Ovary (tissue), 3 donors: ENCODE data around the gene EPDR1.

ENCODE experiments used
- POLR2A ChIP-seq: fragments of 450-650 bp; IDR thresholded peaks from one replicate; pipeline ENCODE4 v1.6.1; 2017; ENCODE audit warnings: antibody characterized with exemption, mild to moderate bottlenecking, moderate library complexity
- TF ChIP-seq, protein P1 (sequence below), 3 donors: fragments of 450-650 bp in 2 of 3; fragments of 200-600 bp in 1 of 3; IDR thresholded peaks; one replicate each; pipeline versions ENCODE4 v1.5.1 to v1.8.0; 2016 to 2022; ENCODE audit warnings: antibody characterized with exemption in 3 of 3, mild to moderate bottlenecking in 1 of 3
- donor health status: DM: no; HTN: no; CAD: no.

DNA sequence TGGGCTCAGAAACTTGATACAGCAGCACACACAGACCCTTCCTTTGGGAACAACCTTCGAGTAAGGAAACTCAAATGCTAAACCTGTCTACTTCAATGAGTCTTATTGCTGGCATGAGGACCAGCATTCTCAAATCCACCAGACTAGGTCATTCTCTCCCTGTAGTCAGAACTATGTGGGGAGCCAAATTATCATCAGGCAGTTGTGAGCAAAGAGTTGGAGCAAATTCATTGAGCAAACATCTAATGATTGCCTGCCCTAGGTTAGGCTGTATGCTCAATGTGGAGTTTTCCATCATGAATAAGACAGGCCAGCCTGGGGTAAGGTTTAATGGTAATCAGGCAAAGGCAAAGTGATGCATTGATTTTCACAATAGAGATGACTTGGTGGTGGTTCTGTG, 3.6 kb downstream of the EPDR1 start:
- TF ChIP-seq, protein P1, sequence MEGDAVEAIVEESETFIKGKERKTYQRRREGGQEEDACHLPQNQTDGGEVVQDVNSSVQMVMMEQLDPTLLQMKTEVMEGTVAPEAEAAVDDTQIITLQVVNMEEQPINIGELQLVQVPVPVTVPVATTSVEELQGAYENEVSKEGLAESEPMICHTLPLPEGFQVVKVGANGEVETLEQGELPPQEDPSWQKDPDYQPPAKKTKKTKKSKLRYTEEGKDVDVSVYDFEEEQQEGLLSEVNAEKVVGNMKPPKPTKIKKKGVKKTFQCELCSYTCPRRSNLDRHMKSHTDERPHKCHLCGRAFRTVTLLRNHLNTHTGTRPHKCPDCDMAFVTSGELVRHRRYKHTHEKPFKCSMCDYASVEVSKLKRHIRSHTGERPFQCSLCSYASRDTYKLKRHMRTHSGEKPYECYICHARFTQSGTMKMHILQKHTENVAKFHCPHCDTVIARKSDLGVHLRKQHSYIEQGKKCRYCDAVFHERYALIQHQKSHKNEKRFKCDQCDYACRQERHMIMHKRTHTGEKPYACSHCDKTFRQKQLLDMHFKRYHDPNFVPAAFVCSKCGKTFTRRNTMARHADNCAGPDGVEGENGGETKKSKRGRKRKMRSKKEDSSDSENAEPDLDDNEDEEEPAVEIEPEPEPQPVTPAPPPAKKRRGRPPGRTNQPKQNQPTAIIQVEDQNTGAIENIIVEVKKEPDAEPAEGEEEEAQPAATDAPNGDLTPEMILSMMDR (IDR thresholded peaks at IDR 0.05) = no peak
- TF ChIP-seq POLR2A = no peak
